SK-N-SH (cell line): ENCODE results near the gene ERV3-1. TPM values are rescaled to one million over a fixed set of nuclear protein-coding genes. Genes with fewer than 3 reads are reported as not detected.

Experiments
- CTCF ChIA-PET: fragments of 300-600, 350-600 bp; formaldehyde crosslinking; extraction: SDS; loops from one replicate; lab custom pipeline; 2021; lab: Yijun Ruan, JAX
- POLR2A ChIA-PET: fragments of 350-600 bp; sonication (Branson Sonifier 250); formaldehyde crosslinking; extraction: SDS; loops from one replicate; lab custom pipeline; 2020; ENCODE audit warnings: antibody characterized with exemption, inconsistent platforms; lab: Yijun Ruan, JAX
- DNase-seq: peaks from one replicate; pipeline ENCODE4 v3.0.0; 2012
- H2AFZ ChIP-seq: fragments of 200-600 bp; sonication (generic); 2 replicates; pipeline ENCODE4 v1.8.1; 2016; ENCODE audit warnings: antibody characterized with exemption, mild to moderate bottlenecking, low read depth
- H3F3A ChIP-seq: fragments of 200-600 bp; sonication (generic); replicated peaks from 2 replicates; pipeline ENCODE3; 2016; ENCODE audit warnings: antibody characterized with exemption, mild to moderate bottlenecking; ENCODE audit not compliant: insufficient read depth
- H3K27ac ChIP-seq, 2 experiments: fragments of 200-500 bp in 1 of 2; fragments of 200-600 bp in 1 of 2; sonication (Bioruptor generic) in 1 of 2; sonication (generic), shearing (Covaris generic) in 1 of 2; 2 replicates each; pipeline versions ENCODE4 v1.5.1 to v1.6.1; 2014 to 2016; ENCODE audit warnings: low read depth in 2 of 2, inconsistent platforms in 1 of 2, low read length in 1 of 2, mild to moderate bottlenecking in 1 of 2, mixed read lengths in 1 of 2
- H3K27me3 ChIP-seq: fragments of 200-600 bp; sonication (generic), shearing (Covaris generic); 2 replicates; pipeline ENCODE4 v1.6.1; 2016; ENCODE audit warnings: mixed run types; ENCODE audit not compliant: insufficient read depth
- H3K36me3 ChIP-seq, 2 experiments: fragments of 200-500 bp in 1 of 2; fragments of 200-600 bp in 1 of 2; sonication (Bioruptor generic) in 1 of 2; sonication (generic) in 1 of 2; replicated peaks in 1 of 2; 2 replicates each; pipeline versions ENCODE3 to v1.5.1; 2014 to 2016; ENCODE audit warnings: low read length in 1 of 2, mild to moderate bottlenecking in 1 of 2; ENCODE audit not compliant: insufficient read depth in 2 of 2, control insufficient read depth in 1 of 2
- H3K4me1 ChIP-seq, 2 experiments: fragments of 200-500 bp in 1 of 2; fragments of 200-600 bp in 1 of 2; sonication (Bioruptor generic) in 1 of 2; sonication (generic), shearing (Covaris generic) in 1 of 2; 2 replicates each; pipeline versions ENCODE4 v1.5.1 to v1.6.1; 2014 to 2016; ENCODE audit warnings: low read depth in 1 of 2, low read length in 1 of 2, mixed run types in 1 of 2; ENCODE audit not compliant: insufficient read depth in 2 of 2, control insufficient read depth in 1 of 2
- H3K4me2 ChIP-seq: fragments of 200-600 bp; sonication (generic), shearing (Covaris generic); 2 replicates; pipeline ENCODE4 v1.6.1; 2017; ENCODE audit warnings: mixed run types
- H3K4me3 ChIP-seq, 2 experiments: fragments of 200-500 bp in 1 of 2; fragments of 200-600 bp in 1 of 2; sonication (Bioruptor generic) in 1 of 2; sonication (generic), shearing (Covaris generic) in 1 of 2; 2 replicates each; pipeline versions ENCODE4 v1.5.1 to v1.8.1; 2014 to 2016; ENCODE audit warnings: low read depth in 2 of 2, inconsistent platforms in 1 of 2, low read length in 1 of 2, mild to moderate bottlenecking in 1 of 2, mixed read lengths in 1 of 2, moderate library complexity in 1 of 2
- H3K79me2 ChIP-seq: fragments of 200-600 bp; sonication (generic); 2 replicates; pipeline ENCODE4 v1.8.1; 2017; ENCODE audit warnings: mild to moderate bottlenecking; ENCODE audit not compliant: insufficient read depth
- H3K9ac ChIP-seq: fragments of 200-600 bp; sonication (generic); 2 replicates; pipeline ENCODE4 v1.6.1; 2017; ENCODE audit warnings: mixed run types
- H3K9me2 ChIP-seq: fragments of 200-600 bp; sonication (generic); 2 replicates; pipeline ENCODE4 v1.6.1; 2017; ENCODE audit warnings: mixed run types
- H3K9me3 ChIP-seq: fragments of 200-600 bp; sonication (generic); 2 replicates; pipeline ENCODE4 v1.6.1; 2017; ENCODE audit warnings: mixed run types, mild to moderate bottlenecking, moderate library complexity
- H4K20me1 ChIP-seq: fragments of 200-600 bp; sonication (generic); 2 replicates; pipeline ENCODE4 v1.6.1; 2017; ENCODE audit warnings: mild to moderate bottlenecking, mixed run types; ENCODE audit not compliant: insufficient read depth
- ELF1 ChIP-seq: IDR thresholded peaks from 2 replicates; pipeline ENCODE4 v1.4.0; 2012
- EZH2phosphoT487 ChIP-seq: fragments of 200-600 bp; sonication (generic); IDR thresholded peaks from 2 replicates; pipeline ENCODE4 v1.6.1; 2017; ENCODE audit warnings: low read depth, mixed run types, mild to moderate bottlenecking, antibody characterized with exemption, moderate library complexity, borderline replicate concordance
- FOXJ3 ChIP-seq: sonication (generic); formaldehyde crosslinking; IDR thresholded peaks from 2 replicates; pipeline ENCODE4 v1.5.1; 2020; ENCODE audit warnings: mild to moderate bottlenecking, missing genetic modification reagents
- GABPA ChIP-seq: IDR thresholded peaks from 2 replicates; pipeline ENCODE4 v1.4.0; 2012; ENCODE audit warnings: low read depth, mild to moderate bottlenecking
- MEF2A ChIP-seq: IDR thresholded peaks from 2 replicates; pipeline ENCODE4 v1.4.0; 2012; ENCODE audit warnings: low read depth, borderline replicate concordance
- MXI1 ChIP-seq: IDR thresholded peaks from 2 replicates; pipeline ENCODE4 v1.6.1; 2012; ENCODE audit warnings: mild to moderate bottlenecking, low read depth, low read length, improper control_type of control experiment
- NRF1 ChIP-seq: IDR thresholded peaks from 2 replicates; pipeline ENCODE4 v1.6.1; 2012; ENCODE audit warnings: low read depth, mild to moderate bottlenecking, low read length
- POLR2AphosphoS5 ChIP-seq: IDR thresholded peaks from 2 replicates; pipeline ENCODE4 v1.6.1; 2012; ENCODE audit warnings: low read depth, low read length
- TAF1 ChIP-seq: IDR thresholded peaks from 2 replicates; pipeline ENCODE4 v1.6.1; 2012; ENCODE audit warnings: low read depth, mild to moderate bottlenecking, low read length, moderate library complexity, borderline replicate concordance
- TCF12 ChIP-seq: IDR thresholded peaks from 2 replicates; pipeline ENCODE4 v1.4.0; 2012
- WGBS: methylation state at CpG from one replicate; pipeline ENCODE4 v1.1.6; 2017; ENCODE audit warnings: low lambda C conversion rate; 5-methylcytosine and 5-hydroxymethylcytosine counted together
- polyA plus RNA-seq, 3 experiments: library from polyadenylated mRNA; depleted of rRNA; stranded (reverse); fragments of >200 nt; gene quantifications; 2 replicates each; pipeline ENCODE4 v1.2.3, GENCODE V29; 2012
- TF ChIP-seq, protein P1 (sequence below): fragments of 150-350 bp; IDR thresholded peaks from 2 replicates; pipeline ENCODE4 v1.6.1; 2016; ENCODE audit warnings: mild to moderate bottlenecking, low read depth, low read length
- TF ChIP-seq, protein P2 (sequence below): IDR thresholded peaks from 2 replicates; pipeline ENCODE4 v1.6.1; 2012; ENCODE audit warnings: mild to moderate bottlenecking, low read depth, low read length, moderate library complexity
- TF ChIP-seq, protein P3 (sequence below): fragments of 200-600 bp; sonication (generic); IDR thresholded peaks from 2 replicates; pipeline ENCODE4 v1.6.1; 2017; ENCODE audit warnings: antibody characterized with exemption, mild to moderate bottlenecking, moderate library complexity
- TF ChIP-seq, protein P4 (sequence below): fragments of 150-350 bp; IDR thresholded peaks from 2 replicates; pipeline ENCODE4 v1.6.1; 2017; ENCODE audit warnings: antibody characterized with exemption, low read length, low read depth, borderline replicate concordance
- TF ChIP-seq, protein P5 (sequence below): IDR thresholded peaks from 2 replicates; pipeline ENCODE4 v1.4.0; 2012; ENCODE audit warnings: low read depth, borderline replicate concordance

The ERV3-1 gene
- polyA plus RNA-seq, 1 of the 3 experiments (the other 2 are of a cell fraction), result 8.4 TPM

DNA sequence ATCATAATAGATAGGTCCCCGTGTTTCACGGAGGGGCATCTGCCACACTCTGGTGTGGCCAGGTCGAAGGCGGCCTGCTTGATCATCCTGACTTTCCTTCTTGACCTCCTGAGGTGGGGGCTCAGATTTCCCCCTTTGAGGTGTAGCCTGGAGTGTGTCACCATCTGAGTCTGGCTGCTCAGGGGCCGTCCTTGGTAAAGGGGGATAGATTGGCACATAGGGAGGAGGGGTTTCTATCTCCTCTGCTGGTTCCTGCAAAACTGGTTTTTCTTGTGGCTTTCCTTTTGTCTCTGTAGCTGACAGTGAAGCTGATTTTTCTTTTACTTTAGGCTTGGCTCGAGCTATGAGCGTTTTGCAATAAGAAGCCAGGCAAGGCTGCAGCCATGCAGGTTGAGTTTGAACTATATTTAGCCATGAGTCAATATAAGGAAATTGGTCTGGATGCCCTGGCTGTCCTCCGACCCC is 8.5 kb downstream of the ERV3-1 start:
- ChIA-PET POLR2A (no interaction called here), CTCF (no interaction called here)
- Histone ChIP-seq H3K9me3 (no peaks in the 10 kb centered on the region), H3K4me1 (no peaks in the 10 kb centered on the region), H3K4me3 (no peak overlapping the region), H3K27me3 (no peaks in the 10 kb centered on the region), H3K79me2 (peaks cover 59% of the 10 kb centered on the region), H2AFZ (no peak overlapping the region), H3K9ac (no peak overlapping the region), H3K36me3 (peaks cover 14 to 24% of the 10 kb centered on the region in 2 experiments), H3F3A (no peaks in the 10 kb centered on the region), H3K27ac (no peak overlapping the region), H3K4me2 (no peak overlapping the region), H3K9me2 (no peaks in the 10 kb centered on the region), H4K20me1 (no peaks in the 10 kb centered on the region)
- no peak for DNase-seq
- 84% methylated on average over 8 of the region's 8 CpGs for WGBS
- TF ChIP-seq NRF1 (no peak), EZH2phosphoT487 (no peak), GABPA (no peak), TAF1 (no peak), POLR2AphosphoS5 (no peak), ELF1 (no peak), MEF2A (0 out of 2 replicates have a peak, but pooled peaks have one; percentile 42)
- TF ChIP-seq, protein P1, sequence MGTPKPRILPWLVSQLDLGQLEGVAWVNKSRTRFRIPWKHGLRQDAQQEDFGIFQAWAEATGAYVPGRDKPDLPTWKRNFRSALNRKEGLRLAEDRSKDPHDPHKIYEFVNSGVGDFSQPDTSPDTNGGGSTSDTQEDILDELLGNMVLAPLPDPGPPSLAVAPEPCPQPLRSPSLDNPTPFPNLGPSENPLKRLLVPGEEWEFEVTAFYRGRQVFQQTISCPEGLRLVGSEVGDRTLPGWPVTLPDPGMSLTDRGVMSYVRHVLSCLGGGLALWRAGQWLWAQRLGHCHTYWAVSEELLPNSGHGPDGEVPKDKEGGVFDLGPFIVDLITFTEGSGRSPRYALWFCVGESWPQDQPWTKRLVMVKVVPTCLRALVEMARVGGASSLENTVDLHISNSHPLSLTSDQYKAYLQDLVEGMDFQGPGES, result no peak

DNA sequence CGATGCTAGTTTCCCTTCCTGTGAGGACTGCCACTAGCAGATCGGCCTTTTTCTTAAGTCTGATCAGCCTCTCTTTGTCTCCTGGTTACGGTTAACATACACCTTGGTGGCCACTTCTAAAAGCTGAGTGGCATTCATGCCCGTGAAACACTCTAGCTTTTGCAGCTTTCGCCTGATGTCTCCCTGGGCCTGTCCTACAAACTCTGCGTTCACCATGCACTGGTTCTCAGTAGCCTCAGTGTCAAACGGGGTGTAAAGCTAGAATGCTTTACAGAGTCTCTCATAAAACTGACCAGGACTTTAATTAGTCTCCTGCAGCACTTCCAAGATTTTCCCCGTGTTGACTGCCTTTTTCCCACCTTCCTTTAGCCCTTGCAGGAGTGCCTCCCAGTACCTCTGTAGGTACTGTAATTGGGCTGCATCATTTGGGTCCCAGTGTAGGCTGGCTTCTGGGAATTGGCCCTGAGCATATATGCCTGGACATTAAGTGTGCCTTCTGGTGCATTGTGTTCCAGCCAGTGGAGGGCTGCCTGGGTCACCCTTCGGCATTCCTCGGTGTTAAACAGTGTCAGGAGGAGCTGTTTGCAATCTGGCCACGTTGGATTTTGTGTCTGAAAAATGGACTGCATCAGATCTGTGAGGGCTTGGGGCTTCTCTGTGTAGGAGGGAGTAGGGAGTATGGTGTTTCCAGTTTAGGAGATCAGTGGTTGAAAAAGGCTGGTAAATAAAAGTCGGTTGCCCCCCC is 9.2 kb downstream of the ERV3-1 start:
- no peaks in the 10 kb centered on the region for H3K4me1 ChIP-seq
- no peak overlapping the region for H2AFZ ChIP-seq
- no peak overlapping the region for H3K4me2 ChIP-seq
- WGBS, result 96% methylated on average over 12 of the region's 12 CpGs
- H3K27ac ChIP-seq, result no peak overlapping the region
- H3K9me3 ChIP-seq, result no peaks in the 10 kb centered on the region
- H3K9me2 ChIP-seq, result no peaks in the 10 kb centered on the region
- H3K79me2 ChIP-seq, result peaks cover 53% of the 10 kb centered on the region
- H3K27me3 ChIP-seq, result no peaks in the 10 kb centered on the region
- no peak for DNase-seq
- peaks cover 19 to 30% of the 10 kb centered on the region in 2 experiments for H3K36me3 ChIP-seq
- POLR2A ChIA-PET, result no interaction called here
- H4K20me1 ChIP-seq, result no peaks in the 10 kb centered on the region
- no peaks in the 10 kb centered on the region for H3F3A ChIP-seq
- TF ChIP-seq NRF1 (no peak), TCF12 (no peak), FOXJ3 (CRISPR knock-in tag) (no peak), MXI1 (no peak)
- TF ChIP-seq, protein P2, sequence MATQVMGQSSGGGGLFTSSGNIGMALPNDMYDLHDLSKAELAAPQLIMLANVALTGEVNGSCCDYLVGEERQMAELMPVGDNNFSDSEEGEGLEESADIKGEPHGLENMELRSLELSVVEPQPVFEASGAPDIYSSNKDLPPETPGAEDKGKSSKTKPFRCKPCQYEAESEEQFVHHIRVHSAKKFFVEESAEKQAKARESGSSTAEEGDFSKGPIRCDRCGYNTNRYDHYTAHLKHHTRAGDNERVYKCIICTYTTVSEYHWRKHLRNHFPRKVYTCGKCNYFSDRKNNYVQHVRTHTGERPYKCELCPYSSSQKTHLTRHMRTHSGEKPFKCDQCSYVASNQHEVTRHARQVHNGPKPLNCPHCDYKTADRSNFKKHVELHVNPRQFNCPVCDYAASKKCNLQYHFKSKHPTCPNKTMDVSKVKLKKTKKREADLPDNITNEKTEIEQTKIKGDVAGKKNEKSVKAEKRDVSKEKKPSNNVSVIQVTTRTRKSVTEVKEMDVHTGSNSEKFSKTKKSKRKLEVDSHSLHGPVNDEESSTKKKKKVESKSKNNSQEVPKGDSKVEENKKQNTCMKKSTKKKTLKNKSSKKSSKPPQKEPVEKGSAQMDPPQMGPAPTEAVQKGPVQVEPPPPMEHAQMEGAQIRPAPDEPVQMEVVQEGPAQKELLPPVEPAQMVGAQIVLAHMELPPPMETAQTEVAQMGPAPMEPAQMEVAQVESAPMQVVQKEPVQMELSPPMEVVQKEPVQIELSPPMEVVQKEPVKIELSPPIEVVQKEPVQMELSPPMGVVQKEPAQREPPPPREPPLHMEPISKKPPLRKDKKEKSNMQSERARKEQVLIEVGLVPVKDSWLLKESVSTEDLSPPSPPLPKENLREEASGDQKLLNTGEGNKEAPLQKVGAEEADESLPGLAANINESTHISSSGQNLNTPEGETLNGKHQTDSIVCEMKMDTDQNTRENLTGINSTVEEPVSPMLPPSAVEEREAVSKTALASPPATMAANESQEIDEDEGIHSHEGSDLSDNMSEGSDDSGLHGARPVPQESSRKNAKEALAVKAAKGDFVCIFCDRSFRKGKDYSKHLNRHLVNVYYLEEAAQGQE, result no peak
- TF ChIP-seq, protein P3, sequence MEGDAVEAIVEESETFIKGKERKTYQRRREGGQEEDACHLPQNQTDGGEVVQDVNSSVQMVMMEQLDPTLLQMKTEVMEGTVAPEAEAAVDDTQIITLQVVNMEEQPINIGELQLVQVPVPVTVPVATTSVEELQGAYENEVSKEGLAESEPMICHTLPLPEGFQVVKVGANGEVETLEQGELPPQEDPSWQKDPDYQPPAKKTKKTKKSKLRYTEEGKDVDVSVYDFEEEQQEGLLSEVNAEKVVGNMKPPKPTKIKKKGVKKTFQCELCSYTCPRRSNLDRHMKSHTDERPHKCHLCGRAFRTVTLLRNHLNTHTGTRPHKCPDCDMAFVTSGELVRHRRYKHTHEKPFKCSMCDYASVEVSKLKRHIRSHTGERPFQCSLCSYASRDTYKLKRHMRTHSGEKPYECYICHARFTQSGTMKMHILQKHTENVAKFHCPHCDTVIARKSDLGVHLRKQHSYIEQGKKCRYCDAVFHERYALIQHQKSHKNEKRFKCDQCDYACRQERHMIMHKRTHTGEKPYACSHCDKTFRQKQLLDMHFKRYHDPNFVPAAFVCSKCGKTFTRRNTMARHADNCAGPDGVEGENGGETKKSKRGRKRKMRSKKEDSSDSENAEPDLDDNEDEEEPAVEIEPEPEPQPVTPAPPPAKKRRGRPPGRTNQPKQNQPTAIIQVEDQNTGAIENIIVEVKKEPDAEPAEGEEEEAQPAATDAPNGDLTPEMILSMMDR, result no peak
- TF ChIP-seq, protein P4, sequence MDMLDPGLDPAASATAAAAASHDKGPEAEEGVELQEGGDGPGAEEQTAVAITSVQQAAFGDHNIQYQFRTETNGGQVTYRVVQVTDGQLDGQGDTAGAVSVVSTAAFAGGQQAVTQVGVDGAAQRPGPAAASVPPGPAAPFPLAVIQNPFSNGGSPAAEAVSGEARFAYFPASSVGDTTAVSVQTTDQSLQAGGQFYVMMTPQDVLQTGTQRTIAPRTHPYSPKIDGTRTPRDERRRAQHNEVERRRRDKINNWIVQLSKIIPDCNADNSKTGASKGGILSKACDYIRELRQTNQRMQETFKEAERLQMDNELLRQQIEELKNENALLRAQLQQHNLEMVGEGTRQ, result no peak
- TF ChIP-seq, protein P5, sequence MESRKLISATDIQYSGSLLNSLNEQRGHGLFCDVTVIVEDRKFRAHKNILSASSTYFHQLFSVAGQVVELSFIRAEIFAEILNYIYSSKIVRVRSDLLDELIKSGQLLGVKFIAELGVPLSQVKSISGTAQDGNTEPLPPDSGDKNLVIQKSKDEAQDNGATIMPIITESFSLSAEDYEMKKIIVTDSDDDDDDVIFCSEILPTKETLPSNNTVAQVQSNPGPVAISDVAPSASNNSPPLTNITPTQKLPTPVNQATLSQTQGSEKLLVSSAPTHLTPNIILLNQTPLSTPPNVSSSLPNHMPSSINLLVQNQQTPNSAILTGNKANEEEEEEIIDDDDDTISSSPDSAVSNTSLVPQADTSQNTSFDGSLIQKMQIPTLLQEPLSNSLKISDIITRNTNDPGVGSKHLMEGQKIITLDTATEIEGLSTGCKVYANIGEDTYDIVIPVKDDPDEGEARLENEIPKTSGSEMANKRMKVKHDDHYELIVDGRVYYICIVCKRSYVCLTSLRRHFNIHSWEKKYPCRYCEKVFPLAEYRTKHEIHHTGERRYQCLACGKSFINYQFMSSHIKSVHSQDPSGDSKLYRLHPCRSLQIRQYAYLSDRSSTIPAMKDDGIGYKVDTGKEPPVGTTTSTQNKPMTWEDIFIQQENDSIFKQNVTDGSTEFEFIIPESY, result no peak
- CTCF ChIA-PET, result no interaction called here
- H3K9ac ChIP-seq, result no peak overlapping the region
- no peak overlapping the region; a peak in 1 of 4 replicates for H3K4me3 ChIP-seq
